Measurements from ENCODE around the gene RPL10. TPM values are rescaled to one million over a fixed set of nuclear protein-coding genes. Genes with fewer than 3 reads are reported as not detected.
A peak's percentile ranks its signal among the peaks of the same experiment; 100 is the strongest.

Gene RPL10
- polyA plus RNA-seq, 1 donor (not counting 4 experiments of a cell fraction or from before 2014, with no cell fraction given): 2,926 TPM

DNA sequence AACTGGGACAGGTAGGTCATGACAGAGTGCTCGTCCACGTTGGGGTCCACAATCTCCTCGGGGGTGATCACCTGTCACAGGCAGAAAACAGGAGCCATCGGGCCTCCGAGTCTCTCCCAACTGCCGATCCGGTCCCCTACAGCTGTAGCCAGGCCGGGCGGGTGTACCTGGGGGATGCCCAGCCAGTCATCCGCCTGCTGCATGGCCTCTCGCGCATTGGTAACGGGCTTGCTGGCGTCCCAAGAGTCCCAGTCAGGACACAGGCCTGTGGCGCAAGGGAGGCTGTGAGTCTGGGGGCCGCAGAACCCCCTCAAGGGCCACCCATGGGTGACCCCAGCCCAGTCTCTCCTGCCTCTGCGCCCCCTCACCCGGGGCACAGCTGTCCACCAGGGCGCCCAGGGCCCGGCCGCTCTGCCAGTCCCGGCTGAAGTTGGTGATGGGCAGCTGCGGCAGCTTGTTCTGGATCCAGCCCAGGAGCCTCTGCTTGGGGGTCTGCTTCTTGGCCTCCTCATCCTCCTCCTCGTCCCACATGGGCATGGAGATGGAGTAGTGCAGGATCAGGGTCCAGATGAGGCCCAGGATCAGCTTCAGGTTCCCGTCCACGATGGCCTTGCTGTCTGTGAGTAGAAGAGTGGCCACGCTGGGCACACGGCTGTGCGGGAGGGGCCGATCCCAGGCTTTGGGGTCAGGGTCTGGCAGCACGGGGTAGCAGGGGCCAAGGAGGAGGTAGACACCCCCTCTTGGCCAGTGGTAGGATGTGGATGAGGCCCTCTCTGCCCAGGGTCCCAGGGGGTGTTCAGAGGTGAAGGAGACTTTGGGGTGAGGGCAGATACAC is 30.5 kb upstream of the RPL10 start:
- Histone ChIP-seq H3K4me2 (ENCODE audit: control insufficient read depth, extremely low read depth, insufficient read depth, low read depth, low read length) (peak overlapping the region; percentile 73), H3K36me3 (ENCODE audit: control insufficient read depth in 2 of 2, extremely low read depth in 1 of 2, insufficient read depth in 2 of 2, low read length in 2 of 2) (peaks cover 10 to 16% of the 10 kb centered on the region in 2 experiments), H2AFZ (ENCODE audit: control insufficient read depth, low read length) (no peak overlapping the region), H4K20me1 (ENCODE audit: control insufficient read depth, extremely low read depth, insufficient read depth, low read length) (peaks cover 9% of the 10 kb centered on the region), H3K9me3 (ENCODE audit: control insufficient read depth, low read depth, low read length) (no peaks in the 10 kb centered on the region), H3K27me3 (ENCODE audit: control insufficient read depth, extremely low read depth, insufficient read depth, low read length) (no peaks in the 10 kb centered on the region), H3K27ac (ENCODE audit: control insufficient read depth, insufficient read depth, low read length) (peak overlapping the region; percentile 90), H3K4me3 (ENCODE audit: control insufficient read depth in 2 of 3, extremely low read depth in 1 of 3, insufficient read depth in 2 of 3, low read depth in 1 of 3, low read length in 3 of 3) (peak overlapping the region in 2 of 3 experiments; percentile 39 to 68), H3K9me1 (ENCODE audit: control insufficient read depth, extremely low read depth, insufficient read depth, low read length) (no peaks in the 10 kb centered on the region), H3K4me1 (ENCODE audit: control insufficient read depth, extremely low read depth, insufficient read depth, low read length) (peaks cover 24% of the 10 kb centered on the region), H3K9ac (ENCODE audit: control insufficient read depth, extremely low read depth, insufficient read depth, low read length) (peak overlapping the region; percentile 80), H3K79me2 (ENCODE audit: control insufficient read depth, insufficient read depth, low read length) (peaks cover 70% of the 10 kb centered on the region)
- no peak for FAIRE-seq
- TF ChIP-seq EZH2 (IDR thresholded peaks at IDR 0.05; ENCODE audit: low read length): no peak
- dilution Hi-C loops (cut with MboI; ENCODE audit: extremely low pct_ligation_motif_present, low sequenced_read_pairs): no loop called here
- no peak for DNase-seq (ENCODE audit: low read depth, low spot score)

GRCh38 chrX:154368630-154369448 is 29.3 kb upstream of the RPL10 start:
- Histone ChIP-seq H3K36me3 (ENCODE audit: control insufficient read depth in 2 of 2, extremely low read depth in 1 of 2, insufficient read depth in 2 of 2, low read length in 2 of 2) (peaks cover 9 to 13% of the 10 kb centered on the region in 2 experiments), H3K27ac (ENCODE audit: control insufficient read depth, insufficient read depth, low read length) (peak overlapping the region; percentile 90), H3K4me1 (ENCODE audit: control insufficient read depth, extremely low read depth, insufficient read depth, low read length) (peaks cover 32% of the 10 kb centered on the region), H3K4me3 (ENCODE audit: control insufficient read depth in 2 of 3, extremely low read depth in 1 of 3, insufficient read depth in 2 of 3, low read depth in 1 of 3, low read length in 3 of 3) (peak overlapping the region; percentile 49 to 68 (median 63)), H3K4me2 (ENCODE audit: control insufficient read depth, extremely low read depth, insufficient read depth, low read depth, low read length) (peak overlapping the region; percentile 73), H3K27me3 (ENCODE audit: control insufficient read depth, extremely low read depth, insufficient read depth, low read length) (no peaks in the 10 kb centered on the region), H4K20me1 (ENCODE audit: control insufficient read depth, extremely low read depth, insufficient read depth, low read length) (peaks cover 7% of the 10 kb centered on the region), H2AFZ (ENCODE audit: control insufficient read depth, low read length) (no peak overlapping the region), H3K79me2 (ENCODE audit: control insufficient read depth, insufficient read depth, low read length) (peaks cover 65% of the 10 kb centered on the region), H3K9me3 (ENCODE audit: control insufficient read depth, low read depth, low read length) (peaks cover under 1% of the 10 kb centered on the region), H3K9ac (ENCODE audit: control insufficient read depth, extremely low read depth, insufficient read depth, low read length) (peak overlapping the region; percentile 80), H3K9me1 (ENCODE audit: control insufficient read depth, extremely low read depth, insufficient read depth, low read length) (no peaks in the 10 kb centered on the region)
- TF ChIP-seq, protein P1, sequence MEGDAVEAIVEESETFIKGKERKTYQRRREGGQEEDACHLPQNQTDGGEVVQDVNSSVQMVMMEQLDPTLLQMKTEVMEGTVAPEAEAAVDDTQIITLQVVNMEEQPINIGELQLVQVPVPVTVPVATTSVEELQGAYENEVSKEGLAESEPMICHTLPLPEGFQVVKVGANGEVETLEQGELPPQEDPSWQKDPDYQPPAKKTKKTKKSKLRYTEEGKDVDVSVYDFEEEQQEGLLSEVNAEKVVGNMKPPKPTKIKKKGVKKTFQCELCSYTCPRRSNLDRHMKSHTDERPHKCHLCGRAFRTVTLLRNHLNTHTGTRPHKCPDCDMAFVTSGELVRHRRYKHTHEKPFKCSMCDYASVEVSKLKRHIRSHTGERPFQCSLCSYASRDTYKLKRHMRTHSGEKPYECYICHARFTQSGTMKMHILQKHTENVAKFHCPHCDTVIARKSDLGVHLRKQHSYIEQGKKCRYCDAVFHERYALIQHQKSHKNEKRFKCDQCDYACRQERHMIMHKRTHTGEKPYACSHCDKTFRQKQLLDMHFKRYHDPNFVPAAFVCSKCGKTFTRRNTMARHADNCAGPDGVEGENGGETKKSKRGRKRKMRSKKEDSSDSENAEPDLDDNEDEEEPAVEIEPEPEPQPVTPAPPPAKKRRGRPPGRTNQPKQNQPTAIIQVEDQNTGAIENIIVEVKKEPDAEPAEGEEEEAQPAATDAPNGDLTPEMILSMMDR (optimal IDR thresholded peaks at IDR 0.05 in 1 of 3, IDR thresholded peaks at IDR 0.05 in 1 of 3, conservative IDR thresholded peaks at IDR 0.05 in 1 of 3; ENCODE audit: extremely low read depth in 1 of 3, insufficient read depth in 2 of 3, low read length in 3 of 3): no peak
- TF ChIP-seq EZH2 (IDR thresholded peaks at IDR 0.05; ENCODE audit: low read length): no peak
- DNase-seq (ENCODE audit: low read depth, low spot score) (peak; percentile 86), FAIRE-seq (no peak)
- dilution Hi-C loops (cut with MboI; ENCODE audit: extremely low pct_ligation_motif_present, low sequenced_read_pairs): no loop called here

Data from keratinocyte (primary cell).